CD14-positive monocyte (primary cell): ENCODE data around the gene LRPAP1. TPM values are rescaled to one million over a fixed set of nuclear protein-coding genes. Genes with fewer than 3 reads are reported as not detected.

Source experiments
- DNase-seq, 3 donors: peaks; one replicate each; pipeline ENCODE4 v3.0.0-alpha.2; 2011 to 2022
- H2AFZ ChIP-seq: 2 replicates; pipeline ENCODE4 v1.6.0; 2012; ENCODE audit warnings: mild to moderate bottlenecking, low read depth, low read length, inconsistent platforms; ENCODE audit not compliant: insufficient read depth, poor library complexity, severe bottlenecking
- H3K27ac ChIP-seq, 2 donors: 1 replicate in 1 of 2; 2 replicates in 1 of 2; pipeline ENCODE4 v1.5.1; 2012 to 2013; ENCODE audit warnings: low read length in 2 of 2, control low read depth in 1 of 2, inconsistent platforms in 1 of 2, low read depth in 1 of 2, mild to moderate bottlenecking in 1 of 2
- H3K27me3 ChIP-seq, 2 donors: one replicate each; pipeline versions ENCODE4 v1.6.0 to v1.6.1; 2011 to 2013; ENCODE audit warnings: low read length in 2 of 2; ENCODE audit not compliant: control insufficient read depth in 2 of 2, insufficient read depth in 2 of 2
- H3K36me3 ChIP-seq, 2 donors: replicated peaks in 1 of 2; 1 replicate in 1 of 2; 2 replicates in 1 of 2; pipeline versions ENCODE4 v1.5.1 to v1.6.1; 2012 to 2013; ENCODE audit warnings: low read length in 2 of 2, control low read depth in 1 of 2, inconsistent platforms in 1 of 2, mild to moderate bottlenecking in 1 of 2; ENCODE audit not compliant: insufficient read depth in 2 of 2, control insufficient read depth in 1 of 2
- H3K4me1 ChIP-seq, 2 donors: 1 replicate in 1 of 2; 2 replicates in 1 of 2; pipeline versions ENCODE4 v1.5.1 to v1.6.1; 2012 to 2013; ENCODE audit warnings: low read length in 2 of 2, control low read depth in 1 of 2, inconsistent platforms in 1 of 2, mild to moderate bottlenecking in 1 of 2, moderate library complexity in 1 of 2; ENCODE audit not compliant: insufficient read depth in 2 of 2, control insufficient read depth in 1 of 2
- H3K4me2 ChIP-seq: replicated peaks from 2 replicates; pipeline ENCODE3; 2012; ENCODE audit warnings: low read length, moderate library complexity, mild to moderate bottlenecking; ENCODE audit not compliant: poor library complexity, severe bottlenecking; ENCODE audit errors: extremely low read depth
- H3K4me3 ChIP-seq, 3 experiments: fragments of 200-600 bp in 1 of 3; sonication (generic) in 1 of 3; replicated peaks in 1 of 3; 1 replicate in 2 of 3; 2 replicates in 1 of 3; pipeline ENCODE4 v1.5.1; 2011 to 2013; ENCODE audit warnings: low read length in 3 of 3, mild to moderate bottlenecking in 3 of 3, control low read depth in 2 of 3, low read depth in 2 of 3, inconsistent platforms in 1 of 3, moderate library complexity in 1 of 3
- H3K79me2 ChIP-seq: 2 replicates; pipeline ENCODE4 v1.6.0; 2012; ENCODE audit warnings: mild to moderate bottlenecking, control low read depth, inconsistent platforms, low read length, moderate library complexity; ENCODE audit not compliant: insufficient read depth
- H3K9ac ChIP-seq: 2 replicates; pipeline ENCODE4 v1.6.0; 2017; ENCODE audit warnings: low read length, mild to moderate bottlenecking; ENCODE audit not compliant: insufficient read depth, poor library complexity, severe bottlenecking
- H3K9me3 ChIP-seq, 2 donors: replicated peaks in 1 of 2; 1 replicate in 1 of 2; 2 replicates in 1 of 2; pipeline versions ENCODE4 v1.5.1 to v1.6.1; 2012 to 2013; ENCODE audit warnings: low read length in 2 of 2, control low read depth in 1 of 2; ENCODE audit not compliant: control insufficient read depth in 1 of 2, insufficient read depth in 1 of 2
- H4K20me1 ChIP-seq: 2 replicates; pipeline ENCODE4 v1.6.0; 2012; ENCODE audit warnings: mild to moderate bottlenecking, low read length, control low read depth, moderate library complexity; ENCODE audit not compliant: insufficient read depth
- H3K27ac Mint-ChIP-seq, 7 donors: one replicate each; pipeline ENCODE4 v1.8.0; 2020; ENCODE audit warnings: mild to moderate bottlenecking in 7 of 7, mixed read lengths in 7 of 7, moderate library complexity in 6 of 7, inconsistent platforms in 2 of 7
- H3K27me3 Mint-ChIP-seq, 3 donors: one replicate each; pipeline ENCODE4 v1.8.0; 2021 to 2022; ENCODE audit warnings: low read depth in 3 of 3, mild to moderate bottlenecking in 3 of 3, mixed read lengths in 3 of 3, moderate library complexity in 3 of 3, inconsistent platforms in 1 of 3
- H3K36me3 Mint-ChIP-seq, 2 donors: one replicate each; pipeline ENCODE4 v1.8.0; 2020; ENCODE audit warnings: mixed read lengths in 2 of 2, inconsistent platforms in 1 of 2, mild to moderate bottlenecking in 1 of 2
- H3K4me1 Mint-ChIP-seq: one replicate; pipeline ENCODE4 v1.8.0; 2020; ENCODE audit warnings: mild to moderate bottlenecking, mixed read lengths
- H3K4me3 Mint-ChIP-seq, 2 donors: one replicate each; pipeline ENCODE4 v1.8.0; 2020; ENCODE audit warnings: mild to moderate bottlenecking in 2 of 2, mixed read lengths in 2 of 2, moderate library complexity in 1 of 2
- H3K9me3 Mint-ChIP-seq, 7 donors: one replicate each; pipeline ENCODE4 v1.8.0; 2020 to 2022; ENCODE audit warnings: mixed read lengths in 7 of 7, mild to moderate bottlenecking in 6 of 7, moderate library complexity in 6 of 7, inconsistent platforms in 2 of 7
- WGBS: methylation state at CpG from one replicate; pipeline ENCODE4 v1.1.5; 2013; ENCODE audit warnings: missing lambda C conversion rate; ENCODE audit not compliant: insufficient coverage; 5-methylcytosine and 5-hydroxymethylcytosine counted together
- intact Hi-C, 2 donors: fragments of 100-400 bp; cut with micrococcal nuclease; formaldehyde crosslinking; loops; one replicate each; pipeline versions ENCODE4 v1.15.0 to v1.15.1; 2023
- polyA plus RNA-seq, 3 donors: library from polyadenylated mRNA; depleted of rRNA in 1 of 3; unstranded in 2 of 3; stranded (reverse) in 1 of 3; fragments of 300-500 nt in 2 of 3; fragments of >200 nt in 1 of 3; fragmentation: Illumina TruSeq in 2 of 3; gene quantifications; 1 replicate in 2 of 3; 2 replicates in 1 of 3; pipeline ENCODE4 v1.2.3, GENCODE V29; 2012 to 2021
- TF ChIP-seq, protein P1 (sequence below): fragments of 200-600 bp; IDR thresholded peaks from one replicate; pipeline ENCODE4 v1.8.0; 2022; ENCODE audit warnings: antibody characterized with exemption, mild to moderate bottlenecking

Gene LRPAP1
- polyA plus RNA-seq, 3 donors = 169 to 204 (median 180) TPM

DNA sequence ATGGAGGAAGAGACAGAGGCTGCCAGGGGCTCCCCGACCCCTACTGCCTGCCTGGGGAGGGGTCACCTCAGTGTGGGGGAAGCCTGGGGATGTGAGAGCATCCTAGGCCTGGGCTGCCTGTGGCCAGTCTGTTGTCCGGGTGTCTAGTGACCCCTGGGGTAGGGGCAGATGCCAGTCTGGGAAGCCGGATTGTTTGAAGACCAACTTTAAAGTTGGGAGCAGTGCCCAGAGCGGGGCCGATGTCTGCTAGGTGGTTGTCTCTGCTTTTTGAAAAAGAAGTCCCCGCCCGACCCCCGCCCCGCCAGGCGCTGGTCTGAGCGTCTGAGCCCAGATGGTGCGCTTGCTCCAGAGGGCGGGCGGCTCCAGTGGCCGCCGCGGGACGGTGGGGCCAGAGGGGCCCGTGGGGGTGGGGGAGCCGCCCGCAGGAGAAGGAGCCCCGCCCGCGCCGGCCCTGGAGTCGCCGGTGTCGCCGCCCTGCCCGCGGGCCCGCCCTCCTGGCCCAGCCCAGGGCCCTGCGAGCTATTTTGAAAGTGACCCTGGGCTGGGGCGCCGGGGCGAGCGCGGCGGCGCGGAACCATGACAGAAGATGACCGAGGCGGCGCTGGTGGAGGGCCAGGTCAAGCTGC, 69.3 kb downstream of the LRPAP1 start, which contains the start of gene DOK7:
Gene DOK7, plus strand, starts transcription at position 517 of the 626 bp plus-strand sequence. Its CDS starts 70 bp downstream, at position 587.
- Histone ChIP-seq H3K9ac (peak within 1 kb of the TSS; percentile 4), H3K4me2 (peak within 1 kb of the TSS; percentile 46), H3K36me3 (no peaks in the 10 kb centered on the region), H4K20me1 (no peaks in the 10 kb centered on the region), H3K9me3 (peaks cover 0 to under 1% of the 10 kb centered on the region in 2 donors), H2AFZ (no peak within 1 kb of the TSS), H3K4me1 (peaks cover 0 to 4% of the 10 kb centered on the region in 2 donors), H3K27me3 (peaks cover 7 to 32% of the 10 kb centered on the region in 2 donors), H3K27ac (no peak within 1 kb of the TSS), H3K79me2 (no peaks in the 10 kb centered on the region), H3K4me3 (peak within 1 kb of the TSS in 1 of 3 experiments; percentile 28)
- TF ChIP-seq, protein P1, sequence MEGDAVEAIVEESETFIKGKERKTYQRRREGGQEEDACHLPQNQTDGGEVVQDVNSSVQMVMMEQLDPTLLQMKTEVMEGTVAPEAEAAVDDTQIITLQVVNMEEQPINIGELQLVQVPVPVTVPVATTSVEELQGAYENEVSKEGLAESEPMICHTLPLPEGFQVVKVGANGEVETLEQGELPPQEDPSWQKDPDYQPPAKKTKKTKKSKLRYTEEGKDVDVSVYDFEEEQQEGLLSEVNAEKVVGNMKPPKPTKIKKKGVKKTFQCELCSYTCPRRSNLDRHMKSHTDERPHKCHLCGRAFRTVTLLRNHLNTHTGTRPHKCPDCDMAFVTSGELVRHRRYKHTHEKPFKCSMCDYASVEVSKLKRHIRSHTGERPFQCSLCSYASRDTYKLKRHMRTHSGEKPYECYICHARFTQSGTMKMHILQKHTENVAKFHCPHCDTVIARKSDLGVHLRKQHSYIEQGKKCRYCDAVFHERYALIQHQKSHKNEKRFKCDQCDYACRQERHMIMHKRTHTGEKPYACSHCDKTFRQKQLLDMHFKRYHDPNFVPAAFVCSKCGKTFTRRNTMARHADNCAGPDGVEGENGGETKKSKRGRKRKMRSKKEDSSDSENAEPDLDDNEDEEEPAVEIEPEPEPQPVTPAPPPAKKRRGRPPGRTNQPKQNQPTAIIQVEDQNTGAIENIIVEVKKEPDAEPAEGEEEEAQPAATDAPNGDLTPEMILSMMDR = no peak
- Mint-ChIP-seq H3K27ac (peak within 1 kb of the TSS in 1 of 7 donors; percentile 28), H3K4me3 (peak within 1 kb of the TSS; percentile 50 to 68), H3K27me3 (peaks cover 20 to 45% (median 37%) of the 10 kb centered on the region in 3 donors), H3K9me3 (peaks cover 0 to 8% (median 3%) of the 10 kb centered on the region in 7 donors), H3K36me3 (no peaks in the 10 kb centered on the region), H3K4me1 (peaks cover 2% of the 10 kb centered on the region)
- no peak for DNase-seq
- WGBS = 8% methylated on average over 44 of the region's 44 CpGs
- intact Hi-C loops = no loop called here

DNA sequence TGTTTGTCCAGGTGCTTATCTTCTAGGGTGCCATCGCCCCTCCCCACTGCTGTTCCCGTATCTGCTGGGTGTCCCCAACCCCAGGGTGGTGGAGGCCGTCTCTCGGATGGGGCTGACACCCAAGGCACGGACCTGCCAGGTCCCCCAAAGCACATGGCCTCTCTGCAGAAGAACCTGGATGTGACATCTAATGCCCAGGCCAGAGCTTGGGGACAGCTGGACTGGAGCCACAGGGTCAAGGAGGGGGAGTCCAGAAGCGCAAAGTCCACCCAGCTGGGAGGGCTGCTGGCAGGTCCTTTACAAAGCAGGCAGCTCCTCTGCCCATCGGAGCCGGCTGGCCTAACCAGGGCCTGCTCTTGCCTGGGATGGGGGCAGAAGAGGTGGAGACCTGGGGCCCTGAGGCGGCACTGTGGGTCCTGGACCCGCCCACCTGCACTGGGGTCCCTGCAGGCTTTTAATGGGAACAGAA, 69.9 kb downstream of the LRPAP1 start:
- H3K4me1 ChIP-seq = peaks cover 0 to 4% of the 10 kb centered on the region in 2 donors
- H4K20me1 ChIP-seq = no peaks in the 10 kb centered on the region
- no peak overlapping the region for H2AFZ ChIP-seq
- no peak for DNase-seq
- peaks cover 7 to 32% of the 10 kb centered on the region in 2 donors for H3K27me3 ChIP-seq
- Mint-ChIP-seq H3K36me3 (no peaks in the 10 kb centered on the region), H3K27me3 (peaks cover 20 to 45% (median 37%) of the 10 kb centered on the region in 3 donors), H3K27ac (peak overlapping the region in 1 of 7 donors; percentile 28), H3K4me3 (peak overlapping the region in 1 of 2 donors; percentile 39), H3K4me1 (peaks cover 2% of the 10 kb centered on the region), H3K9me3 (peaks cover 0 to 8% (median 3%) of the 10 kb centered on the region in 7 donors)
- intact Hi-C loops = no loop called here
- no peak overlapping the region for H3K4me2 ChIP-seq
- no peaks in the 10 kb centered on the region for H3K9me3 ChIP-seq
- TF ChIP-seq, protein P1 = no peak
- H3K79me2 ChIP-seq = no peaks in the 10 kb centered on the region
- no peaks in the 10 kb centered on the region for H3K36me3 ChIP-seq
- no peak overlapping the region for H3K9ac ChIP-seq
- no peak overlapping the region for H3K27ac ChIP-seq
- 87% methylated on average over 10 of the region's 10 CpGs for WGBS
- H3K4me3 ChIP-seq = no peak overlapping the region
